ENCODE measurements around the gene HLA-DPA1.
"Not testable (repeated sequence)": the region's sequence is repeated elsewhere in the genome, so short reads cannot be mapped to it uniquely, and the experiment has no call there.

HLA-DPA1 gene

DNA sequence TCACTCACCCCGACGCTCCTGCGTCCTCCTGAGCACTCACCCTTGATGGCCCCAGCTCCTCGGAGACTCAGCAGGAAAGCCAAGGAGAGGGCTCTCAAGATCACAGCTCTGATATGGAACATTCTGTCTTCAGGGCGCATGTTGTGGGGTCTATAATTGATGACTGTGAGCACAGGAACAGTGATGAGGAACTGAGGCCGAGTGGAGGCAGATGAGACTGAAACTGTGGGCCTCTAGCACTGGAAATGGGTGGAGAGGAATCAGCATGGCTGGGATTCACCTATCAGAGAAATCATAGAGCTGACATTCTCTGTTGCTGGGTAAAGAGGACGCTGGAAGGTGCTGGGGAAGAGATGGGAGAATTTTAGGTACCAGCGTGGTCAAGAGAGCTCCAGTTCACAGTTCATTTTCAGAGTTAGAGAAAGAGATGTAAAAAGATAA is at the start of gene HLA-DPA1:
Gene HLA-DPA1 (minus strand): TSS at position 219 of the 441 bp plus-strand sequence.
- DNase-seq = peak; percentile 24

DNA sequence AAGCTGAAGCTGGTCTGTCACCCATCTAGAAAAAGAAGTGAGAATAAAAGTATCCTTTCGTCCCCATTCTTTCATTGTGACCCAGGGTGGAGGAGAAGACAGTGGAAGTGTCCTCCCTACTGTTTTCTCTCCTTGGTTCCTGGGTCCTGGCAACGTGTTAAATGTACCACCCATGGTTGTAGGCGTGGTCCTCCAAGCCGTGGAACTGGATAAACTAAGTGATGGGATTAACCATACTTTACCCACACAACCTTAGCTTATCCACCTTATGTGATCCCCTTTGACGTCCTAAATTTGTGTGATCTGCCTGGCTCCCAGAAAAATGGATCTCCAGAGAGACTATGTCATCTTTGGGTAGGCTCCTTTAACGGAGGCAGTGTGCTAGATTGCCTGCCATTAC is 49.7 kb upstream of the HLA-DPA1 start:
- DNase-seq = no peak

DNA sequence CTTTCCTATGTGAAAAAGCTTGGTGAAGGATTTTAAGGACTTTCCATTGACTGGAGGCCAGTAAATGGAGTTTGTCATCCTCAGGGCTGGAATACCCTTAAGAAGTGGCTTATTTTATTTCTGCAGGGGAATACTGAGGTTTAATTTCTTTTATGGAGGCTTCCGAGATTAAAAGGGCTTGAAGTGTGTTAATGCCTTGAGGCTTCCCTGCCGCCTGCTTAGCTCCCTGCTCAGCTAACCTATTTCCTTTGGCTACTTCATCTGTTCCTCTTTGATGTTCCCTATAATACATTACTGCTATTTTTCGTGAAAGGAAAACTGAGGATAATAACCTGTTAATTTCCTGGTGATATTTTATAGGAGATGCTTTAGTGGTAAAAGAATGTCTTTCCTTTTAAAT is 46.6 kb upstream of the HLA-DPA1 start:
- no peak for DNase-seq

GRCh38 chr6:33118525-33119123 is 45.2 kb upstream of the HLA-DPA1 start:
- peak; percentile 60 for DNase-seq

DNA sequence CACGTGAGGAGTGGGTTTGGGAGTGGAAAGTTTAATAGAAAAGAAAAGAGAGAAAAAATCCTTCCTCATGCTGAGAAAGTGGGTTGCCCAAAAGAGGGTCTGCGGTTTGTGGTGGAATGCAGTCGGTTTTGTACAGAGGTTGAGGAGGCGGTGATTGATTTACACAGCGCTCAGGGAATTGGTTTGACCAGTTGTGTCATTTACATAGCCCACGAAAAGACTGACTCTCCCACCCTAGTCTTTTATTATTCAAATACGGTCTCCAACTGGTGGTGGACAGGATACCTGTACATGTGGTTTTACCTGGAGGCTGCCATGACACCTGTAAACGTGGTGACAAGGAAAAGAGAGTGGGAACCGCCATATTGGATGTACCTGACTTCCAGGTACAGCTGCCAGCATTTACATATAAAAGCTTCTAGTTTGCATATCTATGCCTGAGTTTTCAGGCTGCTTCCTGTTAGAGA is 44.4 kb upstream of the HLA-DPA1 start:
- DNase-seq = no peak

DNA sequence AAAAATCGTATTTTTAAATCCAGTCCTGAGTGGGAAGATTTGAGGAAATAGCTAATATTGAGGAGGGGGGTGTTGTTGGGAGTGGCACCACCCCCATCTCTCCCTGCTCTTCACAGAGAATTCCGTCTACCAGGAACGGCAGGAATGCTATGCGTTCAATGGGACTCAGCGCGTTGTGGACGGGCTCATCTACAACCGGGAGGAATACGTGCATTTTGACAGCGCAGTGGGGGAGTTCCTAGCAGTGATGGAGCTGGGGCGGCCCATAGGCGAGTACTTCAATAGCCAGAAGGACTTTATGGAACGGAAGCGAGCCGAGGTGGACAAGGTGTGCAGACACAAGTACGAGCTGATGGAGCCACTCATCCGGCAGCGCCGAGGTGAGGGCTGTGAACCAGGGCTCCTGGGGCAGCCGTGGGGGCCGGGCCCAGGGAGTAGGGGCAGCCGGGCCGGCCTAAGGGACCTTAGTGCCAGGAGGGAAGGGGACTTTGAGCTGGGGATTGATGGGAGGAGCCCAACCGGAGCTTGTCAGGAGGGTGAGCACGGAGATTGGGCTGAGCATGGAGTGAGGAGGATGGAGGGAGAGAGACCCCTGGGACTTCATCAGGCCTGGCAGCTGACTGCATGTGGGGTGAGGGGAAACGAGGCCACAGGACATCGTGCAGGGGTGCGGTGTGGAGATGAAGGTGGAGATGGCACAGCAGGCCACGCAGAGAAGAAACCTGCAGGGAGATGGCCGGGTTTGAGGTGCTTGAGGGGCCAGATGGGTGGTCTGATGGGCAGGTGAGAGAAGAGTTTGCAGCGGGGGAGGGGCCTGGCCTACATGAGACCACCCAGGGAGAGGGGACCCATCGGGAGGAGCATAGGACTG is 43.6 kb upstream of the HLA-DPA1 start:
- DNase-seq = peak; percentile 7

DNA sequence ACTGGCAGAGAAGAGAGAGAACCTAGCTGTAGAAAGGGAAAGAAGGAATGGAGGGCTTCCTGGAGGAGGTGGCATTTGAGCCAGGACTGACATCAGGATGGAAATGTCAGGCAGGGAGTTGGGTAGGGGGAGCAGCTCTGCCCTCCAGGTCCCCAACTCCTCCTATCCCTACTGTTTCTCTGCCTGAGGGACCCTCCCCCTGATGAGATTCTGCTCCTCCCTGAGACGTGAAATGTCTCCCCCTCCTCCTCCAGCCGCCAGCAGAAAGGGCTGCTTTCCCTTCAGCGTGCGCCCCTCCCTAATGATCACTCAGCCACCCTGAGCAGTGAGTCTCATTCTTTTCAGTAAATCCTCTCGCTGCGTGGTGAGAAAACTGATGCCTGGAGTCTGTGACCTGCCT is 43.0 kb upstream of the HLA-DPA1 start:
- no peak for DNase-seq

DNA sequence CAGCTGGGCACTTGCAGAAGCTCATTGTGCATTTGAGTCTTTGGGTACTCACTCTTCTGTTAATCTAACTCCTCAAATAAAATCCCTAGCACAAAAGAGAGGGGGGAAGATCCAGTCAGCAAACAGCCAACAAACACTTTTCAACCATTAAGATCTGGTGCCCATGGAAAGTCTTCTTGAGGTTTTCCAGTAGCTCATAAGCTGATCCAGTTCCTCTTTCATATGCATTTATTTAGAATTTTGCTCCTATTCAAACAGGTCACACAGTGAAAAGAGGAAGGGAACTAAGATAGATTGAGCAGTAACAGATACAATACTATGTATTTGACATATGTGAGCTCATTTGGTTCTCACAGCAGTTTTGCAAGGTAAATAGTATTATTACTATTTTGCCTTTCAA is 41.0 kb upstream of the HLA-DPA1 start:
- DNase-seq = no peak

DNA sequence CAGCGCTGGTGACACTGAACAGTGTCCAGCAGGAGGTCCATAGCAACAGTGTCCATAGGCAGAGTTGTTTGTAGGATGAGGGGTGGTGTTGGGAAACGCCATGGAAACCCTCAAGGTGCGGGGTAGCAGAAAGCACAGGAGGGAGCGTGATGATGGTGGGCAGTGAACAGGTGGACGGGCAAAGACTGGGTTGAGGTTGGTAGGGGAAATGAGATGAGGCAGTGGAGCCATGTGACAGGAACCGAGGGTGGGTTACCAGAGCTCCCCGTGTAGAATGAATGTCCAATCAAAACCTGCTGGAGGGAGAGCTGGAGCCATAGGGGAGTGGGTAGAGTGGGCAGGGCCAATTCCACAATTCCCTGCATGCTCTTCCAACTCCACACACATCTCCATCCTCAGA is 40.3 kb upstream of the HLA-DPA1 start:
- no peak for DNase-seq

DNA sequence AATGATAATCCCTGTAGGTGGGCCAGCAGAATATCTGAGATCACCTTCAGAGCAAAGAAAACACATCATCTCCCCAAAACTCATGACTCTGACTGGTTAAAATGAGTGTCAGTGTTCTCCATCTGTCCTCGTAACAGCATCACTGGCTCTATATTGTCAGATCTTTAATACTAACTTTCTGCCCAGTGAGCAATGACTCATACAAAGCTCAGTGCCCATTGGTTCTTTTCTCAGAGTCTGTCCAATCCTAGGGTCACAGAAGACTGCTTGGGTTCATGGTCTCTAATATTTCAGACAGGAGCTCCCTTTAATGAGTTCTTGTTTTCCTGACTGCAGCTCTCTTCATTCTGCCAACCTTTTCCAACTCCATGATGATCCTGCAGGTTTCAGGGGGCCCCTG is 38.7 kb upstream of the HLA-DPA1 start:
- peak; percentile 56 for DNase-seq

DNA sequence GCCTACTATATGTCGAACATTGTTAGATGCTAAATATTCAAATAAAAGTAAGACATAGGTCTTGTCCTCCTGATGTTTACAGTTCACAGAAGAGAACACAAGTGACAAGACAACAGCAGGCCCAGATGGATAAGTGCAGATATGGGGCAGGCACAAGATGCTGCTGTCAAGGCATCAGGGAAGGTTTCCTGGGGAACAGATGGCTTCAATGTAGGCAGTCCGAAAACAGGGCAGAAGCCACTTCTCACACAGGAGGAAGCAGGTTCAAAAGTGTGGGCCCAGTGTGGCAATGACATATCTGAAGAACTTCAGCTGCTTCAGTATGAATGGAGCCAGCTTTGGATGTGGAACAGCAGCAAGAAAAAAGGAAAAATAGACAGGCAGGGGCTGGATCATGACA is 34.9 kb upstream of the HLA-DPA1 start:
- no peak for DNase-seq

DNA sequence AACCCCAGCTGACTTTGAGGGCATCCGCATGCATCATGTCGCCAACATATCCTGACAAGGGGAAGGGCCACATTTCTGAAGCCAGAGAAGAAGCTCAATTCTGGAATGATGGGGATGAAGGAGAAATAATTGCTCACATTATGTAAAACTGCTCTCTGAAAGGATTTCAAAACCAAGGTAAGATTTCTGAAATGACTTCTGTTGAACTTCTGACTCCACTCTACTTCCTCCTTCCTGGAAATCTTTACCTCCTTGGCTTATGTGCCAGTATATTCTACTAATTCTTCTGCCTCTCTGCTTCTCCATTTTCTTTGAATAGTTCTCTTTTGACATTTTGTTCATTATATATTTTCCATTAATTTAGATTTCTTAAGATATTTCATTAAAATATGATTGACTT is 34.2 kb upstream of the HLA-DPA1 start:
- DNase-seq = no peak

DNA sequence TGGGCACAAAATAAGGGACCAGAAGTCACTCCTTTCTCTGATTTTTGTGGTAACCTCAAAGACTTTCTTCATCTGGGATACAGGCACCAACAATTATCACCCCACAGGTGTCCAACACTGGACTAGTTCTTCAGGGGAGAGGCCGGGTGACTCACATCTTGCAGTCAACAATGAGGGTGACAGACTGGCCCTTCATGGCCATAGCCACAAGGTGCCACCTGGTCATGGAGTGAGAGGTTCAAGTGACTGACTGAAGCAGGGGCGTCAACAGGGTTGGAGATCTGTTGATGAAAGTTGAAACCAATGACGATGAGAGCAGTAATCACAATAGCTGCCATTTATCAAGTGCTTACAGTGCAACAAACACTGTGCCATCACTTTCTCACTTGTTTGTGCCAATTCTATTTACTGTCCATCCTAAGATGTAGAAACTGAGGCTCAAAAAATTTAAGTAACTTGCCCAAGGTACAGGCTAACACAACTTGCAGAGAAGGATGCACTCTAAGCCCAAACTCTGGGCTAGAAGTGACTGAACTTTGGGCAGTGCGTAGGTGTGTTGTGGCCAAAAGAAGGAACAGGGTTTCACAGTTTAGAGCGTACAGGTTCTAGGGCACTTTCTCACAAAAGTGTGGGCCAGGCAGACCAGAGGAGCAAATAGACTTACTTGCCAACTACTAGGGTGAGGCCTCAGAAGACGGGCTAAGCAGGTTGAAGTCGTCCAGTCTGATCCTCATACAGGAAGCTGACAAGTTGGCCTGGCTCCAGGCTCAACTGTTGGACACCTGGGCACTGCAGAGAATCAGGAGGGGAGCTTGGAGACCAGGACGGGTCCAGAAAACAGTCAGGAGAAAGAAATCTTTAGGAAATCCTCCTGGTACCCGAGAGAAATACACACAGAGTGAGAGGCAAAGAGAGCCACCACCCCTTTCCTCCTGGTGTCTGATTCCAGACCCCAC is 32.7 kb upstream of the HLA-DPA1 start:
- DNase-seq = no peak

GRCh38 chr6:33105386-33105785 is 31.9 kb upstream of the HLA-DPA1 start:
- no peak for DNase-seq

DNA sequence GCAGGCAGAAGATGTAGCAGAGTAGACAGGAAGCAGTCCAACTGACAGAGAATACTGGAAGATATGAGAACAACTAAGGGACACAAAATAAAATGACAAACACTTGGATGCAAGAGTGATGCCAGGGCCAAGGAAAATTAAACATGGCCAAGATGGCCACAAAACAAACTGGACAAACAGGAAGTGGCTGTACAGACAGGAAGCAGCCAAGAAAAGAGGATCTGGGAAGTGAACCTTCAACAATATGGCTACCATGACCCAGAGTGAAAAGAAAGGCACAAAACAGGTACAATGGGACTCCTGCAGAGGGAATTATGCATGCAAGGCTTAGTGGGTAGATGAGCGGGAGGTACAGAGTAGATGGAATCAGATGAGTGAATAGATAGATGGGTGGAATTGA is 31.4 kb upstream of the HLA-DPA1 start:
- DNase-seq = no peak

DNA sequence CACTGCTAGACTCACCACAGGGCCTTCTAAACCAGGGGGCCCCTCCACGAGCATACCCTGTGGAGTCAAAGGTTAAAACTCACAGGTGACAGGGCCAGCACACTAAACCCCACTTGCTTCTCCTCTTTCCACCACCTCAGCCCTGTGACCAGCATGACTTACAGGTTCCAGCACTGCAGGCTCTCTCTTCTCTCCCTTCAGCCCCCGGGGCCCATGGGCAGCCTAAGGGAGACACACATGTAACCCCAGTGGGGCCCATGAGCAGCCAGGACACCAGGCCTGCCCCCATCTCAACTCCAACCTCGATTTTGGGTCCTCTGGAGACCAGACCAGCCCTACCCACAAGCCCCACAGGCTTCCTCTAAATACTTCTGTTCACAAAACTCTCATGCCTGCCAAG is 30.3 kb upstream of the HLA-DPA1 start:
- DNase-seq = no peak

- DNase-seq = not testable (repeated sequence)
Measured at GRCh38 chr6:33101121-33101737, 27.8 kb upstream of the HLA-DPA1 start.

GRCh38 chr6:33095681-33096080 is 22.2 kb upstream of the HLA-DPA1 start:
- no peak for DNase-seq

DNA sequence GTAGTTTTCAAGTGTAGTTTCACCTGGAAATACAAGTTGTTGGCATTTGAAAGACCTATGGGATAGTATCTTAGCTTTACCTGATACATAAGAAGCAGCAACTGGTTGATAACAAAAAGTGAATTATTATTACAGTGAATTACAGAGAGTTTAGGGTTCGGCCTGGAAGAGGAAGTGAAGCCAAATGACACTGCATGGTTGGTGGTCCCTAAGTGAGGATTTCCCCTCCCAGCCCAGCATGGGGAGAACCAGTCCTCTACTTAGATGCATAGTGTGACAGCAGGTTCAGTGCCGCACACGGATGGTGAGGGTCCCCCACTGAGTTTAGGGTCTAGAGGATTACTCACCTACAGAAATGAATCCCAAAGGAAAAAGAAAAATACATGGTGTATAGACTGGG is 20.4 kb upstream of the HLA-DPA1 start:
- no peak for DNase-seq

- DNase-seq = no peak
Measured at GRCh38 chr6:33092385-33092784, 18.9 kb upstream of the HLA-DPA1 start.

DNA sequence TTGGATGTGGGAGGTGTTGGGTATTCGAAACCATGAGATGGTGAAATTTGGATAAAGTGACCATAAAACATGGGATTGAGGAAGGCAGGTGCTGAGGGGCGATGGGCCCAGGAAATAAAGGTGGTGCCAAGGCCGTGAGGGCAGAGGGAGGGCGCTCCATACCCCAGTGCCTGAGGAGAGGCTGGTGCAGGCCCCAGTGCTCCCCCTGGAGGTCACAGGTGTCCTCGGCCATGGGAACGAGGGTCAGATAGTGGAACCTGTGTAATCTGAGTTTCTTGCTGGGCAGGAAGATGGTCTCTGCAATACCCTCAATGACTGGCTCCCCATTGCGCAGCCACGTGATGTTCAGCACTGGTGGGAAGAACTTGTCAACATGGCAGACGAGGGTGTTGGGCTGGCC is 18.5 kb upstream of the HLA-DPA1 start:
- no peak for DNase-seq

DNA sequence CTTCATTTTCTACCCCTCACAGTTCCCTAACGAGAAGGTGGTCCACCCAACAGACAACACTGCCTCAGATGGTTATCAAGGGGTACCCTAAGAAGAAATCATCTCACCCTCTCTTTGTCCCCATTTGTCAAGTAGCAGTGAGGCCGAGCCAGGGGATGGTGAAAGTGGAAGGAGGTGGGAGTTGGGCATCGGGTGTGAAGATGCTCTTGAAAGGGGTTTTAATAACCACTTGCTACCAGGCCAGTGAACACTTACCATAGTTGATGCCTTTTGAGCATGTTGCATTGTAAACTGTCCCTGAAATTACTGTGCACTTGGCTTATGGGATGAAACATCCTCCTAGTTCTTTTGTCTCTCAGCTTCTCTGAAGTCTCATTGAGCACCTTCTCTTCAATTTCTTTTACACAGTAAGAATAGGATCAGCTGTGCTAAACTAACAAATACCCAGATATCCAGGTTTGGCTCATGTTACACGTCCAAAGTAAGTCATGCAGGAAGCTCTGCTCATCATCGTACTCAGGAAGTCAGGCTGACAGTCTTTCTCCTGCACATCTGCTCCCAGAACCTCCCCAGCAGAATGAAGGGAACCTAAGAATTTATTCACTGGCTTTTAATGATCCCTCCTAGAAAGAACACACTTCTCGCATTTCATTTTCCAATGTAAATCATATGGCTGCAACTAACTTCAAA is 15.6 kb upstream of the HLA-DPA1 start:
- DNase-seq = no peak
